ENCODE results near the gene WDR7.

WDR7 gene

GRCh38 chr18:56907771-56908170 lies 256.6 kb downstream of the WDR7 start:
- Histone ChIP-seq H4K20me1 (ENCODE audit: insufficient read depth) (no peaks in the 10 kb centered on the region), H3K4me2 (no peak overlapping the region), H3K4me1 (ENCODE audit: low read depth, poor library complexity, severe bottlenecking) (peaks cover 4% of the 10 kb centered on the region), H3K27ac (no peak overlapping the region), H3K36me3 (ENCODE audit: insufficient read depth) (no peaks in the 10 kb centered on the region), H3K4me3 (IDR thresholded peaks at IDR 0.05; ENCODE audit: insufficient read depth, low read depth, low read length) (no peak overlapping the region), H2AFZ (ENCODE audit: low read depth) (no peak overlapping the region), H3K79me2 (ENCODE audit: insufficient read depth, low read depth) (no peaks in the 10 kb centered on the region), H3K27me3 (ENCODE audit: insufficient read depth, low read depth) (no peaks in the 10 kb centered on the region), H3K9ac (no peak overlapping the region)
- TF ChIP-seq, protein P1, sequence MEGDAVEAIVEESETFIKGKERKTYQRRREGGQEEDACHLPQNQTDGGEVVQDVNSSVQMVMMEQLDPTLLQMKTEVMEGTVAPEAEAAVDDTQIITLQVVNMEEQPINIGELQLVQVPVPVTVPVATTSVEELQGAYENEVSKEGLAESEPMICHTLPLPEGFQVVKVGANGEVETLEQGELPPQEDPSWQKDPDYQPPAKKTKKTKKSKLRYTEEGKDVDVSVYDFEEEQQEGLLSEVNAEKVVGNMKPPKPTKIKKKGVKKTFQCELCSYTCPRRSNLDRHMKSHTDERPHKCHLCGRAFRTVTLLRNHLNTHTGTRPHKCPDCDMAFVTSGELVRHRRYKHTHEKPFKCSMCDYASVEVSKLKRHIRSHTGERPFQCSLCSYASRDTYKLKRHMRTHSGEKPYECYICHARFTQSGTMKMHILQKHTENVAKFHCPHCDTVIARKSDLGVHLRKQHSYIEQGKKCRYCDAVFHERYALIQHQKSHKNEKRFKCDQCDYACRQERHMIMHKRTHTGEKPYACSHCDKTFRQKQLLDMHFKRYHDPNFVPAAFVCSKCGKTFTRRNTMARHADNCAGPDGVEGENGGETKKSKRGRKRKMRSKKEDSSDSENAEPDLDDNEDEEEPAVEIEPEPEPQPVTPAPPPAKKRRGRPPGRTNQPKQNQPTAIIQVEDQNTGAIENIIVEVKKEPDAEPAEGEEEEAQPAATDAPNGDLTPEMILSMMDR (conservative IDR thresholded peaks at IDR 0.05; ENCODE audit: low read depth, low read length), result no peak

DNA sequence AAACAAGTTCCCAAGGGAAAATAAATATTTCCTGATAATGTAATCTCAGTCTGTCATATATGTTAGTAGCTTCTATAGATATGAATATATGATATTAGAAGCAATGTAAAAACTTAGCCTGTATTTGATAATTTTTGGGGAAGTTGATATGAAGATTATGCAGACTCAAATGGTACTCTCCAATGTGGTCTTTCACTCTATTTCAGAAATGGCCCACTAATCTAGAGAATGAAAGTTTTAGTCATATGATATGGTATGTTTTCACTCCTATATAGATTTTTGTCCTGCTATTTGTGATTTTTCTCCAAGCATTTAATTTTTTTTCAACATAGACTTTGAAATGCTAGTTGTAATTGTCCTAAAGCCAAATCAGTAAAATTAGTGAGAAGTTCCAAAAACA lies 259.1 kb downstream of the WDR7 start:
- Histone ChIP-seq H3K27ac (no peak overlapping the region), H3K79me2 (ENCODE audit: insufficient read depth, low read depth) (no peaks in the 10 kb centered on the region), H3K36me3 (ENCODE audit: insufficient read depth) (no peaks in the 10 kb centered on the region), H3K4me3 (IDR thresholded peaks at IDR 0.05; ENCODE audit: insufficient read depth, low read depth, low read length) (no peak overlapping the region), H3K27me3 (ENCODE audit: insufficient read depth, low read depth) (no peaks in the 10 kb centered on the region), H4K20me1 (ENCODE audit: insufficient read depth) (no peaks in the 10 kb centered on the region), H2AFZ (ENCODE audit: low read depth) (no peak overlapping the region), H3K4me1 (ENCODE audit: low read depth, poor library complexity, severe bottlenecking) (peaks cover 4% of the 10 kb centered on the region), H3K4me2 (no peak overlapping the region), H3K9ac (no peak overlapping the region)
- TF ChIP-seq, protein P1 (conservative IDR thresholded peaks at IDR 0.05; ENCODE audit: low read depth, low read length), result no peak

DNA sequence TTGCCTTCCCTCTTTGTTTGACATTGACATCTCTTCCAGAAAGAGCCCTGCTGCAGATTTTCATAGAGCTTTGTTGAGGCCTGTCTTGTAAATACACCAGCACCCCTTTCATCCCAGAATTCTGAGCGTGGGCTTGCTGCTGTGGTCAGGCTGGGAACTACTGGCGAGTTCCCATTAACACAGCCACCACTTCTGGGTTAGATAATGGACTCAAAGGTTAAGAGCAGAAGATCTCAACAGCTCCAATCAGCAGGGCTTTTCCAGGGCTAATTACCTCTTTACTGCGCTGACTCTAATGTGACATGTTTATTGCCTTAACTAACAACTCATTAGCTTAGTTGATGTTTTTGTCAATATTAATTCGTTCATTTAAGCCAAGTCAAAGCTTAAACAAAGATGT lies 259.8 kb downstream of the WDR7 start:
- TF ChIP-seq, protein P1 (conservative IDR thresholded peaks at IDR 0.05; ENCODE audit: low read depth, low read length), result no peak
- Histone ChIP-seq H3K27ac (no peak overlapping the region), H4K20me1 (ENCODE audit: insufficient read depth) (no peaks in the 10 kb centered on the region), H2AFZ (ENCODE audit: low read depth) (no peak overlapping the region), H3K36me3 (ENCODE audit: insufficient read depth) (no peaks in the 10 kb centered on the region), H3K9ac (no peak overlapping the region), H3K4me2 (no peak overlapping the region), H3K4me3 (IDR thresholded peaks at IDR 0.05; ENCODE audit: insufficient read depth, low read depth, low read length) (no peak overlapping the region), H3K4me1 (ENCODE audit: low read depth, poor library complexity, severe bottlenecking) (peaks cover 4% of the 10 kb centered on the region), H3K79me2 (ENCODE audit: insufficient read depth, low read depth) (no peaks in the 10 kb centered on the region), H3K27me3 (ENCODE audit: insufficient read depth, low read depth) (no peaks in the 10 kb centered on the region)

- Histone ChIP-seq H3K36me3 (ENCODE audit: insufficient read depth) (no peaks in the 10 kb centered on the region), H3K79me2 (ENCODE audit: insufficient read depth, low read depth) (no peaks in the 10 kb centered on the region), H3K4me2 (no peak overlapping the region), H3K27me3 (ENCODE audit: insufficient read depth, low read depth) (no peaks in the 10 kb centered on the region), H3K4me3 (IDR thresholded peaks at IDR 0.05; ENCODE audit: insufficient read depth, low read depth, low read length) (no peak overlapping the region), H3K4me1 (ENCODE audit: low read depth, poor library complexity, severe bottlenecking) (peaks cover 4% of the 10 kb centered on the region), H2AFZ (ENCODE audit: low read depth) (no peak overlapping the region), H3K9ac (no peak overlapping the region), H3K27ac (no peak overlapping the region), H4K20me1 (ENCODE audit: insufficient read depth) (no peaks in the 10 kb centered on the region)
- TF ChIP-seq, protein P1 (conservative IDR thresholded peaks at IDR 0.05; ENCODE audit: low read depth, low read length), result no peak
Measured at GRCh38 chr18:56913941-56914340, 262.8 kb downstream of the WDR7 start.
